IPS-18c (cell line): ENCODE data around the gene EZH2.

Experiments used
- H3K4me3 ChIP-seq: 2 replicates; pipeline ENCODE4 v1.7.0; 2013; ENCODE audit warnings: low read depth, mild to moderate bottlenecking, low read length, moderate library complexity; ENCODE audit not compliant: insufficient read depth
- H3K9me3 ChIP-seq: one replicate; pipeline ENCODE4 v1.6.1; 2013; ENCODE audit warnings: mild to moderate bottlenecking, low read length, moderate library complexity; ENCODE audit not compliant: control insufficient read depth, insufficient read depth

Gene EZH2

GRCh38 chr7:148831782-148832181 lies 52.3 kb downstream of the EZH2 start:
- Histone ChIP-seq H3K9me3 (no peaks in the 10 kb centered on the region), H3K4me3 (no peak overlapping the region)

GRCh38 chr7:148830897-148831692 lies 53.0 kb downstream of the EZH2 start:
- Histone ChIP-seq H3K4me3 (no peak overlapping the region), H3K9me3 (no peaks in the 10 kb centered on the region)

GRCh38 chr7:148828965-148829364 lies 55.1 kb downstream of the EZH2 start:
- H3K4me3 ChIP-seq = no peak overlapping the region
- H3K9me3 ChIP-seq = no peaks in the 10 kb centered on the region

GRCh38 chr7:148825338-148825737 lies 58.8 kb downstream of the EZH2 start:
- Histone ChIP-seq H3K9me3 (no peaks in the 10 kb centered on the region), H3K4me3 (no peak overlapping the region)

- Histone ChIP-seq H3K9me3 (no peaks in the 10 kb centered on the region), H3K4me3 (no peak overlapping the region)
Observed at GRCh38 chr7:148824864-148825263, 59.2 kb downstream of the EZH2 start.

GRCh38 chr7:148821422-148821821 lies 62.7 kb downstream of the EZH2 start:
- Histone ChIP-seq H3K9me3 (no peaks in the 10 kb centered on the region), H3K4me3 (no peak overlapping the region)

- H3K9me3 ChIP-seq = no peaks in the 10 kb centered on the region
- H3K4me3 ChIP-seq = no peak overlapping the region
Observed at GRCh38 chr7:148819697-148820360, 64.3 kb downstream of the EZH2 start.

- H3K9me3 ChIP-seq = no peaks in the 10 kb centered on the region
- H3K4me3 ChIP-seq = no peak overlapping the region
Observed at GRCh38 chr7:148815612-148816011, 68.5 kb downstream of the EZH2 start.

GRCh38 chr7:148814922-148815559 lies 69.0 kb downstream of the EZH2 start:
- no peaks in the 10 kb centered on the region for H3K9me3 ChIP-seq
- no peak overlapping the region for H3K4me3 ChIP-seq

- Histone ChIP-seq H3K4me3 (no peak overlapping the region), H3K9me3 (no peaks in the 10 kb centered on the region)
Observed at GRCh38 chr7:148813890-148814289, 70.2 kb downstream of the EZH2 start.

- H3K9me3 ChIP-seq = no peaks in the 10 kb centered on the region
- H3K4me3 ChIP-seq = no peak overlapping the region
Observed at GRCh38 chr7:148811892-148812291, 72.2 kb downstream of the EZH2 start.

- Histone ChIP-seq H3K4me3 (no peak overlapping the region), H3K9me3 (no peaks in the 10 kb centered on the region)
Observed at GRCh38 chr7:148809856-148810255, 74.2 kb downstream of the EZH2 start.

- Histone ChIP-seq H3K9me3 (no peaks in the 10 kb centered on the region), H3K4me3 (no peak overlapping the region)
Observed at GRCh38 chr7:148807436-148807835, 76.7 kb downstream of the EZH2 start.

- no peaks in the 10 kb centered on the region for H3K9me3 ChIP-seq
- no peak overlapping the region for H3K4me3 ChIP-seq
Observed at GRCh38 chr7:148806187-148806586, 77.9 kb downstream of the EZH2 start.

- H3K9me3 ChIP-seq = no peaks in the 10 kb centered on the region
- H3K4me3 ChIP-seq = no peak overlapping the region
Observed at GRCh38 chr7:148804343-148805235, 79.5 kb downstream of the EZH2 start.

GRCh38 chr7:148803094-148803493 lies 81.0 kb downstream of the EZH2 start:
- Histone ChIP-seq H3K9me3 (no peaks in the 10 kb centered on the region), H3K4me3 (no peak overlapping the region)

GRCh38 chr7:148802101-148802493 lies 82.0 kb downstream of the EZH2 start:
- Histone ChIP-seq H3K9me3 (no peaks in the 10 kb centered on the region), H3K4me3 (no peak overlapping the region)
